Measurements from ENCODE around the gene DUOX1.

- TF ChIP-seq POLR2A (IDR thresholded peaks at IDR 0.05; ENCODE audit: low read depth, low read length) (no peak), TAF1 (IDR thresholded peaks at IDR 0.05; ENCODE audit: borderline replicate concordance, low read depth, low read length) (no peak), POLR2AphosphoS5 (IDR thresholded peaks at IDR 0.05; ENCODE audit: low read depth, low read length) (no peak)
Observed at GRCh38 chr15:45091576-45091975, 38.2 kb upstream of the DUOX1 start.

Measured in GM12892 (cell line).